GM21526 (cell line): ENCODE results near the gene ANO7.
A peak's percentile ranks its signal among the peaks of the same experiment; 100 is the strongest.

Experiments used
- ATAC-seq: cut with Tn5 transposase; IDR thresholded peaks from one replicate; pipeline ENCODE4 v1.9.1; 2021; ENCODE audit warnings: moderate library complexity; ENCODE audit not compliant: unreplicated experiment, low FRiP score

The ANO7 gene

GRCh38 chr2:241268716-241269445 lies 80.4 kb downstream of the ANO7 start:
- ATAC-seq = no peak

GRCh38 chr2:241269707-241270520 lies 81.4 kb downstream of the ANO7 start:
- no peak for ATAC-seq

GRCh38 chr2:241270531-241270930 lies 82.1 kb downstream of the ANO7 start:
- ATAC-seq = no peak

- ATAC-seq = peak; percentile 39
Measured at GRCh38 chr2:241271706-241272302, 83.3 kb downstream of the ANO7 start.

- ATAC-seq = peak; percentile 43
Measured at GRCh38 chr2:241272303-241273209, 84.1 kb downstream of the ANO7 start.

- ATAC-seq = no peak
Measured at GRCh38 chr2:241273210-241274020, 84.9 kb downstream of the ANO7 start.

- no peak for ATAC-seq
Measured at GRCh38 chr2:241274127-241274526, 85.7 kb downstream of the ANO7 start.
